DMS114 treated with DMSO at 0.1 percent for 48 hours (cell line): ENCODE results near the gene KLK14.

Experiments used
- DNase-seq: peaks from one replicate; lab custom pipeline; 2025; ENCODE audit not compliant: unreplicated experiment; lab: John Stamatoyannopoulos, UW

The KLK14 gene

GRCh38 chr19:51082611-51083010 lies at the start of gene KLK14:
TSS of gene KLK14 (minus strand) at chr19:51082887. CDS start at chr19:51082614, 273 bp downstream.
- DNase-seq: no peak

- DNase-seq: no peak
Observed at GRCh38 chr19:51131780-51132680, 49.3 kb upstream of the KLK14 start.

- no peak for DNase-seq
Observed at GRCh38 chr19:51129716-51130115, 47.0 kb upstream of the KLK14 start.

GRCh38 chr19:51128227-51128626 lies 45.5 kb upstream of the KLK14 start:
- DNase-seq: no peak

DNA sequence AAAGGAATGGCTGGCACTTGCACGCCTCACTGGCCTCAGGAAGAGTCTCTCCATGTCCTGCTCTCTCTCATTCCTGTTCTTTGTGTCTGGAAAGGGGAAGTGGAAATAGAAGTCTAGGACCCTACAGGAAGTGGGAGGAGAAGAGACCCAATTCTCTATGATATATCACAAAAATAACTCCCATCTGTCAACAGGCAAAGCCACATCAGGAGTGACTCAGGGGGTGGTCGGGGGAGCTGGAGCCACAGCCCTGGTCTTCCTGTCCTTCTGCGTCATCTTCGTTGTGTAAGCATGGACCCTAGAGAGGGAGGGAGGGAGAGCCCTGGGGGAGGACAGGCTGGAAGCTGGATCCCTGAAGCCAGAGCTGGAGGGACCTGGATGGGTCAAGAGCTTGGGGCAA lies 45.1 kb upstream of the KLK14 start:
- no peak for DNase-seq

- no peak for DNase-seq
Observed at GRCh38 chr19:51127032-51127431, 44.3 kb upstream of the KLK14 start.

- no peak for DNase-seq
Observed at GRCh38 chr19:51125421-51126075, 42.9 kb upstream of the KLK14 start.

DNA sequence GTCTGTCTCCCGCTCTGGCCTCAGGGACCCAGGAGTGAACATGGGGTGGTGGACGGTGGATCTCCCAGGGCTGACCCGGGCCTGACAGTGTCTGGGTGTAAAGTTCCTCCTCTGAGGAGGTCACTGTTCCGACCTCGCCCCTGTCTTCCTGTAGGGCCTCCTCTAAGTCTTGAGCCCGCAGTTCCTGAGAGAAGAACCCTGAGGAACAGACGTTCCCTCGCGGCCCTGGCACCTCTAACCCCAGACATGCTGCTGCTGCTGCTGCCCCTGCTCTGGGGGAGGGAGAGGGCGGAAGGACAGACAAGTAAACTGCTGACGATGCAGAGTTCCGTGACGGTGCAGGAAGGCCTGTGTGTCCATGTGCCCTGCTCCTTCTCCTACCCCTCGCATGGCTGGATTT lies 42.0 kb upstream of the KLK14 start, which contains the start of gene SIGLEC9:
Gene SIGLEC9 (plus strand): TSS at position 178 of the 400 bp plus-strand sequence. CDS start 69 bp downstream, at position 247.
- no peak for DNase-seq

- no peak for DNase-seq
Observed at GRCh38 chr19:51124216-51124615, 41.5 kb upstream of the KLK14 start.

DNA sequence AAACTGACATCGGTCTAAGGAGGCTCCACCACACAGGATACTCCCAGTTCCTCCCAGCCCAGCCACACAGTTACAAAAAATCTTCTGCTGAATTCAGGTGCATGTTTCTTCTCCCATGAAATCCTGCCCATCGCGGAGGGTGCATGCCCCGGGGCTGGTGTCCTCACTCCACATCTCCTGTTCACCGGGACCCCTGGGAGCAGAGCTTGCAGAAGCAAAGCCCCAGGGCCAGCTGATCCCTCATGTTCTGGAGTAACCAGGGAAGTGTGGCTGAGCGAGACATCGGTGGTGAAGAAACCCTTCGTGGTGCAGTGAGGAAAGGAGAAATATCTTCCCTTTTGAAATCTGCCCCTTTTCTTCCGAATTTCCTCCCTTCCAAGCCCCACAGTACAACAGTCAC lies 41.1 kb upstream of the KLK14 start:
- DNase-seq: no peak

DNA sequence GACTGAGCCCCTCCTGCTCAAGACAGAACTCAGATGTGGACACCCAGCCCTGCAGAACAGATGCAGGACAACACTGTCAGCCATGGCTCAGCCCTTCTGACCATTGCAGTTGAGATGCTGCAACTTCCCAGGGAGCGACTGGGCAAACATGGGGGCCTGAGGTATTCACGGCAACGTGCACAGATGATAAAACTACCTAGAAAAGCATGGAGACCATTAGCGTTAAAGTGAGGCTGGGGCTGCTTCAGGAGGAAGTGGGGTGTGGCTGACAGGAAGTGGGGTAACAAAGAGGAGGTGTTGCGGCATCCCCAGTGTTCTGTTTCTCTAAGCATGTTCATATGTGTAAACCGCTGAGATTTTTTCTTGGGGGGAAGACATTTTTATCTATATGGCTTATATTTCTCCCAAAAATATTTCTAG lies 40.7 kb upstream of the KLK14 start:
- DNase-seq: no peak

GRCh38 chr19:51122112-51122981 lies 39.7 kb upstream of the KLK14 start:
- DNase-seq: no peak

GRCh38 chr19:51121257-51121656 lies 38.6 kb upstream of the KLK14 start:
- DNase-seq: no peak

GRCh38 chr19:51120160-51120559 lies 37.5 kb upstream of the KLK14 start:
- DNase-seq: no peak

GRCh38 chr19:51119611-51120010 lies 36.9 kb upstream of the KLK14 start:
- DNase-seq: no peak

GRCh38 chr19:51119101-51119500 lies 36.4 kb upstream of the KLK14 start:
- DNase-seq: no peak

- DNase-seq: no peak
Observed at GRCh38 chr19:51116736-51117286, 34.1 kb upstream of the KLK14 start.

GRCh38 chr19:51114087-51114729 lies 31.5 kb upstream of the KLK14 start:
- no peak for DNase-seq

DNA sequence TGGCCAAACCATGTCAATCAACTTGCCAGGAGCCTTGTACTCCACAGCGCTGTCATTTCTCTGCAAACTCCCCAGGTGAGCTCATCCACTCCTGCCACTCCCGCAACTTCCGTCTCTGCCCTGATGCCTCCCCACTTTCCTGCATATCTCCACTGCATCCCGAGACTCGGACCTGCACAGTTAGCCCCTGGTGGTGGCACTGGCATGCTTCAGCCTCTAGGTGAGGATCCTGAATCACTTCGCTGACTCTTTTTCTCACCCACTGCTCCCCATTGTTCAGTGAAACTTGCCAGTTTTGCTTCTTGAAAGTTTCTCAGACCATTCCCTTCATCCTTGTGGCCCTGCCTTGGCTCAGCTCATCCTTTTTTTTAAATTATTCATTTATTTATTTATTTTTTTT lies 28.9 kb upstream of the KLK14 start:
- DNase-seq: no peak

- DNase-seq: no peak
Observed at GRCh38 chr19:51110666-51110971, 27.9 kb upstream of the KLK14 start.

- no peak for DNase-seq
Observed at GRCh38 chr19:51108805-51109146, 26.1 kb upstream of the KLK14 start.
